ENCODE measurements around the gene NGF. TPM values are rescaled to one million over a fixed set of nuclear protein-coding genes. Genes with fewer than 3 reads are reported as not detected.

The NGF gene
- polyA plus RNA-seq, 10 donors, result 1.2 to 5.6 (median 2.3) TPM

DNA sequence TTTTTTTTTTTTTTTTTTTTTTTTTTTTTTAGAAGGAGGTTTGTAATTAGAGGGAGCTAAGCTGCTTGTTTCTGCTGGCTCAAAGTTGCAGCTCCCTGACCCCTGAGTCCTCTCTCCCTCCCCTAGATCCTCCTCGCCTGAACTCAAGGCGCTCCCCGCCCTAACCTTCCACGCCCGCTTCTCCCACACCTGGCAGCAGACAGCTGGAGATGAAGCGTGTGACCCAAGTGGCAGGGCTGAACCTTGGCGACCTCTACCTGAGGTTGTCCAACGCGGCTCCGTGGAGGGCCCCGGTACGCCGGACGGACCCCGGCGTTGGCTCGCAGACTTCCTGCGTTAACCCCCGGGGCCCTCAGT is 795 bp downstream of the NGF start:
- DNase-seq, result peak in 1 of 3 donors; percentile 62

DNA sequence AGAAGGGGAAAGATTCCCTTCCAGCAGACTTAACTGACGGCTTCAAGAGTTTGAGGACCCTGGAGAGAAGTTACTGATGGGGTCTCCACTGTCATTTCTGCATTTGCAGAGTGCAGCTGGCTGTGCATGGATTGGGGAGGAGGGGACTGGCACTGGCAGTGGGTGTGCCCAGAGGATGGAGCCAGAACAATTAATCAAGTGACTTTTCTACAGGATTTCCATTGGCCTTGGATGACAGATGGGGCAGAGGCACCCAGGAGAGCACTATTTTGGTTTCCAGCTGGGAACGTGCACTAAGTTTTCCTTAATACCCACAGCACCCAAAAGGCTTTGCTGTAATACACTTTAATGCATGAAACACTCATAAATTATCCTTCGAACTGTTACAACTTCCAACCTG is 1.3 kb downstream of the NGF start:
- no peak for DNase-seq

DNA sequence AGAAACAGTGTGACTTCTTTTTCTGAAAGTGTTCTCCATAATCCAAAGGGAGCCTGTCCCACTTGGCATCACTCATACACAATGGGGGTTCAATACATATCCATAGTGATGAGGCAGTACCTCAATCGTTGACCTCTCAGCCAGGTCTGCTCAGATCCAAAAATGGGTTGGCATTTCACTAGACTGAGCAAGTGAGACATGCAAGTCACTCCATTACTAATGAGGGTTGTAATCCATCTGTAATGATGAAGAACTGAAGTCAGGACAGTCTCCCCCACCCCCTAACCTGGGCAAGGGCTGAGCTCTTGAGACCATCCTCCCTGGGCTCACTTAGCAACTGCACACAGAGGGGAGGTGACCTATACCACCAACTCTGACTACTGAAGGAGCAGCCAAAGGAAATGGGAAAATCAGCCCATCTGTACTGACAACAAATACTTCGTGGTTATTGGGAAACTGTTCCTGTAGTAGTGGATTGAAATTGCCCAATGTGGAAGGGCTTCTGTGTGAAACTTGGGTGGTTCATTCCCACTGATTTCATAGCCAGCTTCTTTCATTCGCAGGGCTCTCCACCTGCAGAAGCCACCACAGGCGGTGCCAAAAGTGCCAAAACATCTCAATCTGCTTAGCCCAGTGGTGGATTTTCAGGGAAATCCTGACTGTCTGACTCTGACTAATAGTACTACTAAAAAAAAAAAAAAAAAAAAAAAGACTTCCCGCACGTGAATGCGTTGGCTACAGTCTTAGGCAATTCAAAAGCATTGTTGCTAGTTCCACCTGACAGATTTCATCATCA is 5.0 kb downstream of the NGF start:
- DNase-seq, result peak in 1 of 3 donors; percentile 64

- DNase-seq, result peak in 1 of 3 donors; percentile 27
Measured at GRCh38 chr1:115331558-115332331, 6.3 kb downstream of the NGF start.

DNA sequence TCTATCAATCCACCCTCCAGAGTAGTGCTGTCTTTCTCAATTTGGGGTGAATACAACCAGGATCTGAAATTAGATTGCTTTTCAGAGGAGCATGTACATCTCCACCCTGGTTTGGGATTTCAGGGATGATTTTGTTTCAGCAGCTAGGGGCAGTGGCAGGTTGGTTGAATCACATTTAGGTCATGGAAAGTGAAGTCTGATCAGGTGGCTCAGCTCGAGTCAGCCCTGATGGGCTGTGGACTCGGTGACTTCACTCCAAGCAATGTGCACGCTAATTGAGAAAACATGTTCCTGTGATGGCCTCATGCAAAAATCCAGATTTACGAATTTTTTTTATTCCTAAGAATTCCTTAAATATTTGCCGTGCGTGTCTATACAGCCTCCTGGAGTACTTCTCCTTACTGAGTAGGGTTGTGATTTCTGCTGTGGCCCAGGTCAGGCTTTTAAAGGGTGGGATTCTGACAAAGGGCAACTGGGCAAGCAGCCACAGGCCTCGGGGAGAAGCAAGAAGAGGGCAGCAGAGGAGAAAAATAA is 7.5 kb downstream of the NGF start:
- peak in 2 of 3 donors; percentile 81 to 92 for DNase-seq

- DNase-seq, result peak in 1 of 3 donors; percentile 43
Measured at GRCh38 chr1:115329965-115330364, 8.1 kb downstream of the NGF start.

DNA sequence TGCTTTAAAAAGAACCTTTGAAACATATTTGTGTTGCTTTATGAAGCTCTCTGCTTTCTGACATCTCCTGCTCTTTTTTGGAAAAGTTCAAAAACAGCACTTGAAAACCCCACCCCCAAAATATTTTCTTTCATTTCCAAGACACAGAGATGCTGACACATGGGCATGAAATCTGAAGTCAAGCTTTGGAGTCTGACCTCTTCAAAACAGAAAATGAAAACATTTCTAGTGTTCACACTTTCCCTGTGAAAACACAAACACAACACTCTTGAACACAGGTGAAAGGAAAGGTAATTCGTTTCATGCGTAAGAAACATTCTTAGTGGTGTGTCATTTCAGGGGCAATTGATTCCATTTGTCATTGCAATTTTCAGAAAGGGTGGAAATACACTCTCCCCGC is 10.8 kb downstream of the NGF start:
- DNase-seq, result no peak

DNA sequence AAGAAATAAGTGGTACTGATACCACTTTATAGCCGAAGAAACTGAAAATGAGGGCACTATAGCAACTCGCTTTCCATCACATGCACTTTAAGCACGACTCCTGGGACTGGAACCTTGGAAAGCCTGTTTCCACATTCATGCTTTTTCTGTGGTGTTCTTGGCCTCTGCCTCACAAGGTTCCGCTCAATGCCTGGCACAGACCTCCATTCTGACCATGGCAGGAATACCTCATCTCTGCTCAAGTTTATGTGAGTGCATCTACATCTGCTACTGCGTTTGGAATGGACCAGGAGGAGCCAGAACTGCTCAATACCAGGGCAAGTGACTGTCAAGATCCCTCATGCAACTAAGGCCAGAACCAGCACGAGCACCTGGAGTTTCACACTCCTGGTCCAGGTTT is 11.6 kb downstream of the NGF start:
- DNase-seq, result no peak

GRCh38 chr1:115325874-115326273 is 12.2 kb downstream of the NGF start:
- DNase-seq, result peak in 1 of 3 donors; percentile 60

DNA sequence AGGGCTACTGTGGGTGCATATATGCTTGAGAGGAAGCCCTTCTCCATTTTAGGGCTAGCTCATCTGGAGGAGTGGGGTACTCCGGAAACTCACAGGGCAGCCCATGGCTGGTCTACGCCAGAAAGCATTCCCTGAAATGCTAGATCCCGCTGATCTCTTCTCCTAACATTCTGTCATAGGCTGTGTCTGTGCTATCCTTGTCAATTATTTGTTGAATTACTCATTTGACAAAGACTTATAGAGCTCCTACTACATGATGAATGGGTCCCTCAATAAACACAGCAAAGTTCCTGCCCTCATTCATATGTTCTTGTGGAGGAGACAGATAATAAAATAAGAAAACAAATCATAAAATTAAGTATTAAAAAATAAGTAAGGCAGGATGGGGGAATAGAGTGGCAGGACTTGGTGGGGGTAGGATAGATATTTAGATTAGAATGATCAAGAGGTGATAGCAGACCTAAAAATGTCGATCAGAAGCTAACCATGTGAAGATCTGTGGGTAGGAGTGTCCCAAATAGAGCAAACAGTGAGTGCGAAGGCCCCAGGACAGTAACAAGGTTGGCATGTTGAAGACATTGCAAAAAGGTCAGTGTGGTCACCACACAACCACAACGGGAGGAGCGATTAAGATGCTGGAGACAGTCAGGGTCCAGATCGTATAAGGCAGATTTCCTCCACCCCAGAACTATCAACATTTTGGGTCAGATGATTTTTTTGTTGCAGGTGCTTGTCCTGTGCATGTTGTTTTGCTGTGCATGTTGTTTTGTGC is 13.2 kb downstream of the NGF start:
- DNase-seq, result no peak

GRCh38 chr1:115323366-115324004 is 14.6 kb downstream of the NGF start:
- DNase-seq, result no peak

DNA sequence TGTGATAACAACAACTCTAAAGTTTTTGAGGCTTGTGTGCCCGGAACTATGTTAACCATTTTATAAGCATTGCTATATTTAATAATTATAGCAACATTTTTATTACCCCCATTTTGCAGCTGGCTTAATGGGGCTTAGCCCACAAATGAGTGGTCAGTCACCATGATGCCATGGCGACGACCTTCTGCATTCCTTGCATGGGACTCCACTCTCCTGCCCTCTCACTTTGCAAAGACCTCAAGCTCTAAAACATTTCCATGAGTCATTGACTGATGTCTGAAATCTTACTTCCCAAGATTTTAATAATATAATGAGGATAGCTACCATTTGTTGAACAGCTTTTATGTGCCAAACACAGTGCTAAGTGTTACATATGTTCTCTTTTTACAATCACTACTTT is 15.4 kb downstream of the NGF start:
- DNase-seq, result no peak

DNA sequence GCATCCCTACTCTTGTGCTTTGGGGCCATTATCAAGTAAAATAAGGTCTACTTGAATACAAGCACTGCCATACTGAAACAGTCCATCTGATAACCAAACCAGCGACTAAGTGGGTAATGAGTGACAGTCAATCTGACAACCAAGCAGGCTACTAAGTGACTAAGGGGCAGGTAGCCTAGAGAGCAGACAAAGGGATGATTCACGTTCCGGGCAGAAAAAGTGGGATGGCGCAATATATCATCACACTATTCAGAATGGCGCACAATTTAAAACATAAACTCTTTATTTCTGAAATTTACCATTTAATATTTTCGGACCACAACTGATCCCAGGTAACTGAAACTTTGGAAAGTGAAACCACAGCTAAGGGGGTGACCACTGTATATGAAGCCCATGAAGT is 17.7 kb downstream of the NGF start:
- no peak for DNase-seq

- DNase-seq, result no peak
Measured at GRCh38 chr1:115319706-115320105, 18.3 kb downstream of the NGF start.

DNA sequence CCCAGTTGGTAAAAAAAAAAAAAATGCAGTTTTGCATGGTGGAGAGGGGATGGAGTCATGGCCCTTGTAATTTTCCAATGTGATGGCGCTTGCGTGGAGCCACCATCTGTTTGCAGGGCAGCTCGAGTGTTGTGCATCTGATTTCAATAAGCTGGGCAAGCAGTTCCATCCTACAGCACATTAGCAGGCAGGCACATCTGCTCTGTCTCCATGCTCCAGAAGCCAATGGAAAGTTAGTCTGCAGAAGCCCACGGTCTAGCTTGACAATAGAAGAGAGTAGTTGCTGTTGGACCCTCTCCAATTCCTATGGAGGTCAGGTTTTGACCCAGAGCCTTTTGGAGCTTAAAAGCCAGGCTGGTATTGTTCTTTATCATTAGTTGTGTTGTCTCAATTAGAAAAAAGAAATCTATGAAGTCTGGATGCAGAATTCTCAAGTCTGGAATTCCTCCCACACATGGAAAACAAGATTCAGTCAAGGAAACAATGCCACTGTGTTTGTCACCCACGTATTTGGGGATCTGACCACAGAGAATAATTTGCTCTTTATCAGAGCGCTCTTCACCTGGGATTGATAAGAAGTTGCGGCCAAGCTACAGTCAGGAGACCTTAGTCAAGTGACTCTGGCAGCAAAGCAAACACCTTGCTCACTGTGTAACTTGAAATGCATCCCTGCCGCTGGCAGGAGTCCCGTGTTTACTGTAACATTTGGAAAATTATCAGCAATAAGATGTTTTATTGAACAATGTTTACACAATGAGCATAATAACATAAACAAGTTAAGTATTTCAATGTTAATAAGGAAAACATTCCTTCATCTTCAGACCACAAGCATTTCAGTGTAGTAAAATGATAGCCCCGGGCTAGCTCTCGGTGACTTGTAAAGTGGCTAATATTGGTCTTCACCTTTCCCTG is 20.7 kb downstream of the NGF start:
- no peak for DNase-seq

GRCh38 chr1:115314765-115315164 is 23.3 kb downstream of the NGF start:
- DNase-seq, result no peak

DNA sequence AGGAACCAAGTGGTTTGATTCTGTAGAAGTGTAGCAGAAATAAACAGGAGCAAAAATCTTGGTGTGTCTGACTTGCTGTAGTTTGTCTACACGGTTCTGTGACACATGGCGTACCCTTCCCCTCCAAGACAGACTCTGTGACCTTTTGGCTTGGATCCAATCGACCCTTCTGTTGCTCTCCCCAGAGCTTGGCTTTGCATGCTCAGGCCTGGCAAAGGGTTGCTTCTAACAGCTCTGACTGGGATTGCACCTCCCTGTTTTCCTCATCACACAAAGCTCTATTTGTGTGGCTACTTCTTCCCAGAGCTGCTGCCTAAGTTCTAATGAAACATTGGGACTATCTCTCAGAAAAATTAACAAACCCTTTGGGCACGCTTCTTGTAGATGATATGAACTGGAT is 24.0 kb downstream of the NGF start:
- no peak for DNase-seq

DNA sequence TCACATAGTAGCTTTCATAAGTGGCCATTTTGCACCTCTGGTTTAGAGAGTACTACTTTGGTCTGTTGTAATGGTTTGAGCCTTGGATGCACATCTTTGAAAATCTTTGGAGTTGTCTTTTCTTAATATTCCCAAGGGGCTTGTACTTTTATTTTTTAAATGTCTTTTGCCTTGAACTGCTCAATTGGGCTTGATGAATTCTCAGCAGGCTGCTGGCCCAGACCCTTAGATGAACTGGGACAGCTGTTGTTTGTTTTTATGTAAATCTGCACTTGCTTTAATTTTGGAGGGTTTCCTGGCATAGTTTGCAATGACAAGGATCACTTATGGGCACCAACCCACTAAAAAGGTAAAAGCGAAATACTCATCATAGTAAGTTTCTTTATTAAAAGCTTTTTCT is 24.9 kb downstream of the NGF start:
- no peak for DNase-seq

- DNase-seq, result no peak
Measured at GRCh38 chr1:115312742-115313141, 25.3 kb downstream of the NGF start.

GRCh38 chr1:115311474-115311989 is 26.5 kb downstream of the NGF start:
- DNase-seq, result no peak

All from muscle of back (tissue), 11 donors.